T-helper 1 cell treated with Interleukin-12 subunit alpha and Interleukin-12 subunit beta and Interleukin-4 antibody, amounts not matched to agents 30 μg/mL and 1 μg/mL, for 36 hours (primary cell): Measurements from ENCODE around the gene TRIOBP.
A peak's percentile ranks its signal among the peaks of the same experiment; 100 is the strongest.

ENCODE experiments used
- H3K27ac Mint-ChIP-seq: one replicate; pipeline ENCODE4 v1.8.0; 2021; ENCODE audit warnings: mild to moderate bottlenecking, mixed read lengths
- H3K27me3 Mint-ChIP-seq: one replicate; pipeline ENCODE4 v1.8.0; 2021; ENCODE audit warnings: low read depth, mixed read lengths
- H3K36me3 Mint-ChIP-seq: one replicate; pipeline ENCODE4 v1.8.0; 2021; ENCODE audit warnings: low read depth, mixed read lengths
- H3K4me1 Mint-ChIP-seq: one replicate; pipeline ENCODE4 v1.8.0; 2021; ENCODE audit warnings: low read depth, mixed read lengths
- H3K4me3 Mint-ChIP-seq: one replicate; pipeline ENCODE4 v1.8.0; 2021; ENCODE audit warnings: mild to moderate bottlenecking, moderate library complexity, mixed read lengths
- H3K9me3 Mint-ChIP-seq: one replicate; pipeline ENCODE4 v1.8.0; 2021; ENCODE audit warnings: mixed read lengths

TRIOBP gene

GRCh38 chr22:37742376-37743171 lies 45.7 kb downstream of the TRIOBP start:
- H3K36me3 Mint-ChIP-seq, result peaks cover 2% of the 10 kb centered on the region
- H3K4me1 Mint-ChIP-seq, result peaks cover 13% of the 10 kb centered on the region
- H3K27me3 Mint-ChIP-seq, result no peaks in the 10 kb centered on the region
- H3K27ac Mint-ChIP-seq, result no peak overlapping the region
- H3K9me3 Mint-ChIP-seq, result no peaks in the 10 kb centered on the region
- no peak overlapping the region for H3K4me3 Mint-ChIP-seq

- Mint-ChIP-seq H3K9me3 (no peaks in the 10 kb centered on the region), H3K27ac (no peak overlapping the region), H3K4me1 (peaks cover 19% of the 10 kb centered on the region)
These were observed 47.7 kb downstream of the TRIOBP start for GRCh38 chr22:37744589-37744988.

GRCh38 chr22:37745548-37746365 lies 48.9 kb downstream of the TRIOBP start:
- H3K9me3 Mint-ChIP-seq, result no peaks in the 10 kb centered on the region
- peaks cover 2% of the 10 kb centered on the region for H3K36me3 Mint-ChIP-seq
- H3K27ac Mint-ChIP-seq, result peak overlapping the region; percentile 79
- no peaks in the 10 kb centered on the region for H3K27me3 Mint-ChIP-seq
- peaks cover 19% of the 10 kb centered on the region for H3K4me1 Mint-ChIP-seq
- peak overlapping the region; percentile 84 for H3K4me3 Mint-ChIP-seq

More at GRCh38 chr22:37744589-37744988, 47.7 kb downstream of the TRIOBP start:
- H3K27me3 Mint-ChIP-seq, result no peaks in the 10 kb centered on the region
- peaks cover 2% of the 10 kb centered on the region for H3K36me3 Mint-ChIP-seq
- peak overlapping the region; percentile 84 for H3K4me3 Mint-ChIP-seq

GRCh38 chr22:37746366-37747079 lies 49.7 kb downstream of the TRIOBP start:
- Mint-ChIP-seq H3K36me3 (peaks cover 2% of the 10 kb centered on the region), H3K4me1 (peaks cover 19% of the 10 kb centered on the region), H3K27ac (peak overlapping the region; percentile 84), H3K27me3 (no peaks in the 10 kb centered on the region), H3K4me3 (peak overlapping the region; percentile 91), H3K9me3 (no peaks in the 10 kb centered on the region)

GRCh38 chr22:37747080-37747714 lies 50.3 kb downstream of the TRIOBP start:
- peaks cover 2% of the 10 kb centered on the region for H3K36me3 Mint-ChIP-seq
- H3K9me3 Mint-ChIP-seq, result no peaks in the 10 kb centered on the region
- H3K27me3 Mint-ChIP-seq, result no peaks in the 10 kb centered on the region
- peak overlapping the region; percentile 91 for H3K4me3 Mint-ChIP-seq
- peaks cover 19% of the 10 kb centered on the region for H3K4me1 Mint-ChIP-seq
- H3K27ac Mint-ChIP-seq, result peak overlapping the region; percentile 84

GRCh38 chr22:37747715-37748100 lies 50.9 kb downstream of the TRIOBP start:
- H3K4me1 Mint-ChIP-seq, result peaks cover 19% of the 10 kb centered on the region
- H3K4me3 Mint-ChIP-seq, result peak overlapping the region; percentile 59
- peaks cover 2% of the 10 kb centered on the region for H3K36me3 Mint-ChIP-seq
- no peaks in the 10 kb centered on the region for H3K27me3 Mint-ChIP-seq
- H3K9me3 Mint-ChIP-seq, result no peaks in the 10 kb centered on the region
- peak overlapping the region; percentile 29 for H3K27ac Mint-ChIP-seq

- no peak overlapping the region for H3K4me3 Mint-ChIP-seq
- no peak overlapping the region for H3K27ac Mint-ChIP-seq
- H3K4me1 Mint-ChIP-seq, result peaks cover 13% of the 10 kb centered on the region
- no peaks in the 10 kb centered on the region for H3K9me3 Mint-ChIP-seq
- H3K36me3 Mint-ChIP-seq, result peaks cover 2% of the 10 kb centered on the region
- no peaks in the 10 kb centered on the region for H3K27me3 Mint-ChIP-seq
These were observed 51.8 kb downstream of the TRIOBP start for GRCh38 chr22:37748659-37749058.

- peaks cover 2% of the 10 kb centered on the region for H3K36me3 Mint-ChIP-seq
- no peaks in the 10 kb centered on the region for H3K9me3 Mint-ChIP-seq
- H3K4me3 Mint-ChIP-seq, result no peak overlapping the region
- H3K27ac Mint-ChIP-seq, result no peak overlapping the region
- peaks cover 13% of the 10 kb centered on the region for H3K4me1 Mint-ChIP-seq
- no peaks in the 10 kb centered on the region for H3K27me3 Mint-ChIP-seq
These were observed 52.4 kb downstream of the TRIOBP start for GRCh38 chr22:37749226-37749625.

- Mint-ChIP-seq H3K36me3 (peaks cover 2% of the 10 kb centered on the region), H3K27ac (no peak overlapping the region), H3K4me3 (no peak overlapping the region), H3K27me3 (no peaks in the 10 kb centered on the region), H3K4me1 (peaks cover 12% of the 10 kb centered on the region), H3K9me3 (no peaks in the 10 kb centered on the region)
These were observed 53.2 kb downstream of the TRIOBP start for GRCh38 chr22:37749831-37750595.

GRCh38 chr22:37750596-37751162 lies 53.8 kb downstream of the TRIOBP start:
- H3K27me3 Mint-ChIP-seq, result no peaks in the 10 kb centered on the region
- peaks cover 6% of the 10 kb centered on the region for H3K4me1 Mint-ChIP-seq
- H3K9me3 Mint-ChIP-seq, result no peaks in the 10 kb centered on the region
- no peak overlapping the region for H3K27ac Mint-ChIP-seq
- H3K36me3 Mint-ChIP-seq, result peaks cover 2% of the 10 kb centered on the region
- no peak overlapping the region for H3K4me3 Mint-ChIP-seq

GRCh38 chr22:37751449-37752188 lies 54.8 kb downstream of the TRIOBP start:
- H3K4me3 Mint-ChIP-seq, result no peak overlapping the region
- no peak overlapping the region for H3K27ac Mint-ChIP-seq
- H3K9me3 Mint-ChIP-seq, result no peaks in the 10 kb centered on the region
- H3K36me3 Mint-ChIP-seq, result peaks cover 4% of the 10 kb centered on the region
- peaks cover 6% of the 10 kb centered on the region for H3K4me1 Mint-ChIP-seq
- no peaks in the 10 kb centered on the region for H3K27me3 Mint-ChIP-seq

GRCh38 chr22:37752189-37753087 lies 55.6 kb downstream of the TRIOBP start:
- H3K27me3 Mint-ChIP-seq, result no peaks in the 10 kb centered on the region
- no peaks in the 10 kb centered on the region for H3K9me3 Mint-ChIP-seq
- H3K4me1 Mint-ChIP-seq, result peaks cover 6% of the 10 kb centered on the region
- H3K4me3 Mint-ChIP-seq, result no peak overlapping the region
- peaks cover 7% of the 10 kb centered on the region for H3K36me3 Mint-ChIP-seq
- H3K27ac Mint-ChIP-seq, result no peak overlapping the region
